VCaP (cell line): ENCODE results near the gene INSC.

Source experiments
- H3K27ac ChIP-seq: fragments of 450-650 bp; 2 replicates; pipeline ENCODE4 v1.5.1; 2017
- CTCF ChIP-seq: fragments of 450-650 bp; conservative IDR thresholded peaks from 2 replicates; pipeline ENCODE4 v1.5.1; 2017; ENCODE audit warnings: mild to moderate bottlenecking, moderate library complexity

The INSC gene

DNA sequence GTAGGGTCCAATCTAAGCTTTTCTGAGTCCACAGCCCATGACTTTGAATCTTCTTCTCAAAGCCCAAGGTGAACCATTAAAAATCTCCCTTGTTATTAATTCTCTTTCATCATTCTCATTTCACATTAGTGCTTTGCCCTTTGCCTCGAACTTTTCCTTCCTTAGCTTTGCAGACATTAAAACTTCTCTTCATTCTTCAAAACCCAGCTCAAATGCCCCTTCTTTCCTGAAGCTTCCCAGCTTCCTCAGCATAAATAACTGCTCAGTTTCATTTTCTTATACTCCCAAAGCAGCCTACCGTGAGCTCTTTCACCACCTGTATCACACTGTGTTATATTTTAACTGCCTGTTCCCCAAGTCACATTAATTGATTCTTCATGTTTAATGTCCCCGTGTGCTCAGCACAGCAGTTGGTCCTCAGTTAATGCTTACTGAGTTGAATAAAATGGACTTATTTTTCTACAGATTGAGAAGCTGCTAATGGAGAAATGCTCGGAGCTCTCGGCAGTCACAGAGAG, 62.0 kb downstream of the INSC start:
- H3K27ac ChIP-seq: no peak overlapping the region
- TF ChIP-seq CTCF: no peak

DNA sequence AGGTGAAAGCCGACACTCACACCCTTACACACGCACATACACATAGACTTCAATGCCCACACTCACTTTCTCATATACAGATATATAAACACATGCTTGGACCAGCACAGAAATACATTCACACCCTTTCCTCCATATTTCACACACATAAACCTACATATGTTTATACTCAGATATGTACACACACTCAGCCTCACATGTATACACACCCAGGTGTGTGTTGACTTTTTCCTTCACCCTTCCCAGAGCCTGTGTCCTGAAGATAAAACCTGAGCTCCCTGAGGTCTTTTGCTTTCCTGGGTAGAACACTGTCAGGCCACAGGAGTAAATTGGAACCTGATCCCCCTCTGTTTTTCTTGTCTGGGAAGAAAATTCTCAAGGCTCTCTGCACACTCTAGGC, 62.8 kb downstream of the INSC start:
- TF ChIP-seq CTCF: no peak
- no peak overlapping the region for H3K27ac ChIP-seq

GRCh38 chr11:15178214-15178613, 63.5 kb downstream of the INSC start:
- TF ChIP-seq CTCF: no peak
- H3K27ac ChIP-seq: no peak overlapping the region

DNA sequence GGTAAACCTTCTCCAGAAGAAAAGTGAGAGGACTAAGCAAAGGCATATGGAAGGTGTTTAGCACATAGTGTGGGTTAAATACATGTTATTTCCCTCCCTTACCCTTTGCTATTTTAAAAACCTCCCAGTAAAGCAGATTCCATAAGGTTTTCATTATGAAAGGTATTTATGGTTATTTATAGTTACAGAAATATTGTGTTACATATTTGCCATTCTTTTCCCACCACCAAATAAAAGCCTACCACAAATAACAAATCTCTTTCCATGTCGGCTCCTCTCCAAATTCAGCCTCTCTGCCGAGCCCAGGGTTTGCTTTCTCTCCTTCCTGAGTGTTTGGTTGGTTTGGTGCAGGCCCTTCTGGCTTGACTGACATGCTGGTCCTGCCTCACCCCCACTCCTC, 64.4 kb downstream of the INSC start:
- TF ChIP-seq CTCF: no peak
- H3K27ac ChIP-seq: no peak overlapping the region

DNA sequence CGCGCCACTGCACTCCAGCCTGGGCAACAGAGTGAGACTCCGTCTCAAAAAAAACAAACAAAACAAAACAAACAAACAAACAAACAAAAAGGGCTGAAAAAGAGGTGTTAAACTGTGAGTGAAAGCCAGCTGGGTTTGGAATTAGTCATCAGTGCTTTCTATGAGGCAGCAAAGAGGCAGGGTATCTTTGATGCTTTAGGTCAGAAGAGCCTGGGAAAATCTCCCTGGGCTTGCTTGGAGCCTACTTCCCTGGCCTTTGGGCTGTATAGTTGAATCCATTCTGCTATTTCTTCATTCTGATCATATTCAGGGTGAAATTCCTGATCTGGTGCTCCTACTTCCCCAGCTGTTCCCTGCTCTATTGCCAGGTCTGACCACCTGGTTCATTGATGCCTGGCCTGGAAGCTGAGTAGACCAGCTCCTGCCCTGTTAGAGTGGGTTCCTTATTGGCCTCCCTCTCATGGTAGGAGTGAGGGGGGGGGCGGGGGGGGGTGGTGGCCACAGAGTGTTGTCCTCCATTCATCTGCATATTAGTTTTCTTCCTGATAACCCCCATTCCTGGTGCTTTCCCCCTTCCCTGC, 65.6 kb downstream of the INSC start:
- no peak overlapping the region for H3K27ac ChIP-seq
- TF ChIP-seq CTCF: no peak

DNA sequence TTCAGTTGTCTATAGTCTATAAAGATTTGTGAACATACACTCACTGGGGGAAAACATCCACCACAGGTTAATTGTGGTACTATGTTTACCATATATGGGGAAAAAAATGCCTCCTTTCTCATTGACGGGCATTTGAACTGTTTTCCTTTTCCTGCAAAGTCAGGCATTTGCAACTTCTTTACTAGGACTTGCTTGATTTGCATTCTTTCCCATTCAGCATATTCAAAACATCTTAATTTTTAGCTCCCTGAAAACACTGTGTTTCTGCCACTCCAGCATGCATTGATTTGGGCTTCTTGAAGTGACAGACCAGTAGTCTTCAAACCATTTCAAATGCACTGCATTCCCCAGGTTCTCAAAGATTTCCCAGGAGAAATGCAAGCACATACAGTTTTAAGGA, 67.6 kb downstream of the INSC start:
- no peak overlapping the region for H3K27ac ChIP-seq
- no peak for TF ChIP-seq CTCF

- TF ChIP-seq CTCF: no peak
- H3K27ac ChIP-seq: no peak overlapping the region
These were observed 70.3 kb downstream of the INSC start for GRCh38 chr11:15185021-15185420.
